Spleen (tissue), 11 donors: ENCODE data around the gene MACROD2. TPM values are rescaled to one million over a fixed set of nuclear protein-coding genes. Genes with fewer than 3 reads are reported as not detected.

Experiments used
- DNase-seq: peaks from one replicate; pipeline ENCODE4 v3.0.0-alpha.2; 2020
- H3K27ac ChIP-seq, 8 donors: fragments of 200-600 bp; sonication (generic) in 7 of 8; 1 replicate in 4 of 8; 2 replicates in 4 of 8; pipeline versions ENCODE4 v1.5.0 to v1.8.0; 2016 to 2021; ENCODE audit warnings: inconsistent platforms in 4 of 8, mild to moderate bottlenecking in 4 of 8, moderate library complexity in 1 of 8
- H3K27me3 ChIP-seq, 7 donors: fragments of 200-600 bp; sonication (generic) in 6 of 7; replicated peaks in 1 of 7; 1 replicate in 4 of 7; 2 replicates in 3 of 7; pipeline versions ENCODE4 v1.5.0 to v1.8.0; 2016 to 2021; ENCODE audit warnings: inconsistent platforms in 3 of 7, mild to moderate bottlenecking in 1 of 7
- H3K36me3 ChIP-seq, 6 donors: fragments of 200-600 bp; sonication (generic) in 5 of 6; 1 replicate in 4 of 6; 2 replicates in 2 of 6; pipeline versions ENCODE4 v1.5.0 to v1.8.0; 2016 to 2021; ENCODE audit warnings: inconsistent platforms in 2 of 6
- H3K4me1 ChIP-seq, 6 donors: fragments of 200-600 bp; sonication (generic) in 5 of 6; 1 replicate in 3 of 6; 2 replicates in 3 of 6; pipeline versions ENCODE4 v1.5.0 to v1.8.0; 2016 to 2021; ENCODE audit warnings: inconsistent platforms in 3 of 6
- H3K4me3 ChIP-seq, 8 donors: fragments of 200-600 bp; sonication (generic) in 7 of 8; 1 replicate in 4 of 8; 2 replicates in 4 of 8; pipeline versions ENCODE4 v1.5.0 to v1.8.0; 2016 to 2021; ENCODE audit warnings: inconsistent platforms in 4 of 8, mild to moderate bottlenecking in 4 of 8, moderate library complexity in 2 of 8
- H3K9me3 ChIP-seq, 8 donors: fragments of 200-600 bp; sonication (generic) in 7 of 8; 1 replicate in 4 of 8; 2 replicates in 4 of 8; pipeline versions ENCODE4 v1.5.0 to v1.8.0; 2016 to 2021; ENCODE audit warnings: inconsistent platforms in 4 of 8
- POLR2A ChIP-seq, 3 donors: fragments of 450-650 bp; IDR thresholded peaks; one replicate each; pipeline ENCODE4 v1.5.1; 2017; ENCODE audit warnings: antibody characterized with exemption in 3 of 3, mild to moderate bottlenecking in 1 of 3
- POLR2AphosphoS5 ChIP-seq, 3 donors: sonication (generic); formaldehyde crosslinking; IDR thresholded peaks; one replicate each; pipeline ENCODE4 v1.5.1; 2017; ENCODE audit warnings: antibody characterized with exemption in 3 of 3
- WGBS, 5 donors: extraction: QIAGEN DNeasy Blood & Tissue Kit in 3 of 5; methylation state at CpG; one replicate each; pipeline versions ENCODE4 v1.1.5 to v1.1.7; 2013 to 2018; 5-methylcytosine and 5-hydroxymethylcytosine counted together
- intact Hi-C: fragments of 100-400 bp; cut with DNase I; formaldehyde crosslinking; loops from one replicate; pipeline ENCODE4 v1.15.0; 2023; ENCODE audit warnings: low total_unique reads
- polyA plus RNA-seq, 3 donors: library from polyadenylated mRNA; stranded (reverse); fragments of 200-250 nt; gene quantifications; one replicate each; pipeline ENCODE4 v1.2.1, GENCODE V29; 2013
- total RNA-seq, 7 donors: library from RNA; depleted of rRNA in 3 of 7; stranded (reverse); fragments of >200 nt in 3 of 7; fragmentation: NEBNext Ultra II Directional in 4 of 7; extraction: Animal tissue kit (Norgen Biotek cat#: 25700) in 4 of 7; gene quantifications; one replicate each; pipeline versions ENCODE4 v1.1.0 to v1.2.1, GENCODE V29; 2016 to 2021
- TF ChIP-seq, protein P1 (sequence below), 11 experiments: fragments of 200-600 bp in 7 of 11; fragments of 450-650 bp in 4 of 11; sonication (generic) in 4 of 11; IDR thresholded peaks in 8 of 11; conservative IDR thresholded peaks in 3 of 11; 1 replicate in 7 of 11; 2 replicates in 4 of 11; pipeline versions ENCODE4 v1.4.0 to v1.8.0; 2016 to 2021; ENCODE audit warnings: antibody characterized with exemption in 11 of 11, inconsistent platforms in 4 of 11, mild to moderate bottlenecking in 1 of 11
- donor health status: healthy with polysubstance abuse.
- donor health status: DM: no; HTN: no; CAD: no; lungs with moderate emphysema.
- donor health status: DM: no; HTN: no; CAD: no.
- donor health status: Bipolar disorder and iron deficiency.
- donor health status: healthy.
- donor health status: DM: no; HTN: no; CAD: no.
- donor health status: DM: yes; HTN: yes; CAD: no.

MACROD2 gene
- total and polyA plus RNA-seq, 10 donors: 1.5 to 4.7 (median 3.4) TPM

DNA sequence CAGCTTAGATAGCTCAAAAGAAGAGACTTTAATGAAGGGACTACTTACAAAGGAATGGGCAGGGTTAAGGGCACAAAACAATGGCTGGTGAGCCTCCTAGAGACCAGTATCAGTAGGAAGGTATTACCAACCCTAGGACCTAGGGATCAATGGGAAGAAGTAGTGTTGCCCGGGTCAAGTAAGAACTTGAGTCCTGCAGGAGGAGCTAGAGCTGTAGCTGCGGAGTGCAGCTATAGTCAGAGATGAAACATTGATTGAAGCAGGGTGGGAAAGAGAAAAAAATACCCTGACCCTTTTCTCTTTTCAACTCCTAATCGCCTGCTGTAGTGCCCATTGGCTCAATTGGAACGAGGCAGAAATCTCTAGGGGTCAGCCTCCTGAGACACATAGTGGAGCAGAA lies 198.1 kb downstream of the MACROD2 start:
- no peak for DNase-seq
- TF ChIP-seq, protein P1, sequence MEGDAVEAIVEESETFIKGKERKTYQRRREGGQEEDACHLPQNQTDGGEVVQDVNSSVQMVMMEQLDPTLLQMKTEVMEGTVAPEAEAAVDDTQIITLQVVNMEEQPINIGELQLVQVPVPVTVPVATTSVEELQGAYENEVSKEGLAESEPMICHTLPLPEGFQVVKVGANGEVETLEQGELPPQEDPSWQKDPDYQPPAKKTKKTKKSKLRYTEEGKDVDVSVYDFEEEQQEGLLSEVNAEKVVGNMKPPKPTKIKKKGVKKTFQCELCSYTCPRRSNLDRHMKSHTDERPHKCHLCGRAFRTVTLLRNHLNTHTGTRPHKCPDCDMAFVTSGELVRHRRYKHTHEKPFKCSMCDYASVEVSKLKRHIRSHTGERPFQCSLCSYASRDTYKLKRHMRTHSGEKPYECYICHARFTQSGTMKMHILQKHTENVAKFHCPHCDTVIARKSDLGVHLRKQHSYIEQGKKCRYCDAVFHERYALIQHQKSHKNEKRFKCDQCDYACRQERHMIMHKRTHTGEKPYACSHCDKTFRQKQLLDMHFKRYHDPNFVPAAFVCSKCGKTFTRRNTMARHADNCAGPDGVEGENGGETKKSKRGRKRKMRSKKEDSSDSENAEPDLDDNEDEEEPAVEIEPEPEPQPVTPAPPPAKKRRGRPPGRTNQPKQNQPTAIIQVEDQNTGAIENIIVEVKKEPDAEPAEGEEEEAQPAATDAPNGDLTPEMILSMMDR (IDR thresholded peaks at IDR 0.05 in 8 of 11, conservative IDR thresholded peaks at IDR 0.05 in 3 of 11): no peak
- no peaks in the 10 kb centered on the region for H3K36me3 ChIP-seq
- no peaks in the 10 kb centered on the region for H3K4me1 ChIP-seq
- no peaks in the 10 kb centered on the region for H3K9me3 ChIP-seq
- no peak overlapping the region for H3K27ac ChIP-seq
- WGBS, 5 donors: 79 to 91% (median 85%) methylated on average over 4 of the region's 4 CpGs
- no peaks in the 10 kb centered on the region for H3K27me3 ChIP-seq
- intact Hi-C loops: no loop called here
- H3K4me3 ChIP-seq: no peak overlapping the region

DNA sequence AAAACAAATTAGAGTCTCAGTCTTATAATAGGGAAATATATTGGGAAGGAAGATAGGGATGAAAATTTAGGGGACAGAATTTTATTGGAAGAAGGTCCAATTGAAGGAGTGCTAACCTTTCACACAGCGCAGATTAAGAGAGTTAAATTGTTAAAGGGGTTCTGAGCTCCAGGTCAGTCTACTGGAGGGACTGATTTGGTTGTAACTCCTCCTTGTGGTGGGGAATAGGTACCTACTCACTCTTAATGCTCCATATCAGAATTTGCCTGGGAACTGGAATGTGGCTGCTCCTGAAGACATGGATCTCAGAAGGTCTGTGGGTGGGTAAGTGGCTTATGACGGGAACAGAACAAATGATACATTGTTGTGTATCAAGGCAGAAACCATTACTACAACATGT lies 198.6 kb downstream of the MACROD2 start:
- no peaks in the 10 kb centered on the region for H3K27me3 ChIP-seq
- no peaks in the 10 kb centered on the region for H3K36me3 ChIP-seq
- H3K9me3 ChIP-seq: no peaks in the 10 kb centered on the region
- intact Hi-C loops: no loop called here
- H3K4me1 ChIP-seq: no peaks in the 10 kb centered on the region
- TF ChIP-seq POLR2AphosphoS5 (IDR thresholded peaks at IDR 0.05) (no peak), POLR2A (IDR thresholded peaks at IDR 0.05) (no peak)
- TF ChIP-seq, protein P1 (IDR thresholded peaks at IDR 0.05 in 8 of 11, conservative IDR thresholded peaks at IDR 0.05 in 3 of 11): no peak
- no peak overlapping the region for H3K4me3 ChIP-seq
- DNase-seq: no peak
- H3K27ac ChIP-seq: no peak overlapping the region
- 83 to 94% (median 89%) methylated on average over 2 of the region's 2 CpGs for whole genome bisulfite sequencing, 5 donors

DNA sequence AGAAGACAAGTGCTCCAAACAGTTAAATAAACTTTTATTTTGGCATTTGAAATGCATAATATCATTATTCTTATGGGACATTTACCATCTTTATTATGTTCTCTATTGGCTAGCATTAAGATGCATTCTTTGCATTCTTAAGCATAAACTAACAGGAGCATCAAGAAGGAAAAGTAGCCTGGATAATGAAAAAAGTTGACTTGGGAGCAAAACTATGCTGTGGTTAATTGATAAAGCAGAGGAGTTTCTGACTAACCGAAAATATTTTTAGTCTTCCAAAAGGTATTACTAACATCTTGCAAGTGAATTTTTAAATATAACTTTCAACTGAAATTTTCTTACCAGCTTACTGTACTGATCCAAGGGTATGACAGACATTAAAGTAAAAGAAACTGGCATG lies 201.8 kb downstream of the MACROD2 start:
- intact Hi-C loops: no loop called here
- no peak for TF ChIP-seq POLR2A (IDR thresholded peaks at IDR 0.05)
- TF ChIP-seq, protein P1 (IDR thresholded peaks at IDR 0.05 in 8 of 11, conservative IDR thresholded peaks at IDR 0.05 in 3 of 11): no peak
- no peak for TF ChIP-seq POLR2AphosphoS5 (IDR thresholded peaks at IDR 0.05)
- WGBS, 5 donors: 80 to 93% (median 87%) methylated on average over 1 of the region's 1 CpG
- Histone ChIP-seq H3K27ac (no peak overlapping the region), H3K36me3 (no peaks in the 10 kb centered on the region), H3K9me3 (no peaks in the 10 kb centered on the region), H3K4me3 (no peak overlapping the region), H3K27me3 (no peaks in the 10 kb centered on the region), H3K4me1 (no peaks in the 10 kb centered on the region)
- DNase-seq: no peak

DNA sequence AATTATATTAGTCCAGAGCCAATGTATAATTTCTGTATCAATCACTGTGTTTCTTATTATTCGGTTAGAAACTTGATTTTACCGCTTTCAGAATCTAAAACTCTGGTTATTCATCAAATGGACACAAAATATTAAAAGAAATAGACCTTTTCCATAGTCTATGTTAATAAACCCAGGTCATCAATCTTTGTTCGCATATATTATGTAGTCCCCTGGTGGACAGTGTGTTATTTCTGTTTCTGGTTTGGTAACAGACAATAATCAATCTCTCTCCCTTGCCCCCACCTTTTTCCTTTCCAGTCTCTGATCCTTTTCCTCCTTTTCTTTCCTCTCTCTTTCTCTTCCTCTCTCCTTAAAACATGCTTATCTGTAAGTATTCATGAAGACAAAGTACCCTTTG lies 203.1 kb downstream of the MACROD2 start:
- no peak overlapping the region for H3K27ac ChIP-seq
- 74 to 93% (median 91%) methylated on average over 3 of the region's 3 CpGs for WGBS, 5 donors
- intact Hi-C loops: no loop called here
- no peak for TF ChIP-seq POLR2AphosphoS5 (IDR thresholded peaks at IDR 0.05)
- no peak for TF ChIP-seq POLR2A (IDR thresholded peaks at IDR 0.05)
- TF ChIP-seq, protein P1 (IDR thresholded peaks at IDR 0.05 in 8 of 11, conservative IDR thresholded peaks at IDR 0.05 in 3 of 11): no peak
- no peaks in the 10 kb centered on the region for H3K4me1 ChIP-seq
- H3K36me3 ChIP-seq: no peaks in the 10 kb centered on the region
- DNase-seq: no peak
- no peaks in the 10 kb centered on the region for H3K27me3 ChIP-seq
- peaks cover 0 to 10% (median 3%) of the 10 kb centered on the region in 8 donors for H3K9me3 ChIP-seq
- no peak overlapping the region for H3K4me3 ChIP-seq
